Right renal pelvis (tissue), 4 donors: Measurements from ENCODE around the gene QSOX2. TPM values are rescaled to one million over a fixed set of nuclear protein-coding genes. Genes with fewer than 3 reads are reported as not detected.

ENCODE experiments used
- DNase-seq, 4 donors: peaks; one replicate each; pipeline ENCODE4 v3.0.0-alpha.2; 2013; ENCODE audit warnings: low read depth in 4 of 4, low spot score in 3 of 4, missing footprints in 1 of 4
- polyA plus RNA-seq, 4 donors: library from polyadenylated mRNA; unstranded; fragments of 120-200 nt; gene quantifications; one replicate each; pipeline ENCODE4 v1.2.1, GENCODE V29; 2013; ENCODE audit not compliant: insufficient read length in 4 of 4

Gene QSOX2
- polyA plus RNA-seq: 10 to 100 TPM; 16.3 to 17.5 (median 16.6) TPM

DNA sequence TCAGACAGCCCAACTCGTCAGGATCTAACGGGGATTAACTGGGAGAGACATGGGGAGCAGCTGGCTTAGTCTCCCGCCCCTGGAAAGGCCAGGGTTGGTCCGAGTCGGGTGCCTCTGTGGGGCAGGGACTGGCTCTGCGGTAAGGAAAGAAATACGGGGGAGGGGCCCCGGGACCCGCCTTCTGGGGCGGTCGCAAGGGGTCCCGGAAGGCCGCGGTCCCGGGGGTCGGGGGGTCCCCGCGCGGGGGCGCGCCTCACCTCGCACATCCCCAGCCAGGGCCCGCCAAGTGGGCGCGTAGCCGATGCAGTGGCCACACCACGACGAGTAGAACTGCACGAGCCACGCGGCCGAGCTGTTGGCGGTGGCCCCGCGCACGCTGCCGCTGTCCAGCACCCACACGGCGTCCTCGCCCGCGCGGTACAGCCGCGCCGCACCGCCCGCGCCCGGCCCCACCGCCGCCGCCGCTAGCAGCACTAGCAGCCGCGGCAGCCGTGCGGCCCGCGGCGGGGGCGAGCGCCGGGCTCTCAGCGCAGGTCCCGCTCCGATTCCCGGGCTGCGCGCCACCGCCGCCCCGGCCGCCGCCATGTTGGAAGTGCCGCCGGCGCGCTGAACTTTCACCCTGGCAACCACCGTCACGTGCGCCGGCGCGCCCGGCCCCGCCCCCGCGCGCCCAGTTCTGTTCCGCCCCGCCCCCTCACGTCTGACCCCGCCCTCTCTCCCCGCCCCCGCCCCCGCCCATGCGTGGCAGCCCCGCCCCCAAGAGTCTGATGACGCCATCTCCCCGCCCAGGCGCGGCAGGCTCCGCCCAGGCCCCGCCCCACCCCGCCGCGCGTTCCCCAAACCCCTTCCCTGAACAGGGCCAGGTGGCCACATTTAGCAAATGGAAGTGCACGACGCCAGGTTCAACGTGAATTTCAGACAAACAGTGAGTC, at the start of gene QSOX2:
TSS of gene QSOX2 (minus strand) at position 594 of the 932 bp plus-strand sequence. CDS start at position 585, 9 bp downstream.
- DNase-seq: peak in 3 of 4 donors; percentile 48 to 61 (median 57)

GRCh38 chr9:136295055-136295454, 49.4 kb upstream of the QSOX2 start:
- DNase-seq: no peak

GRCh38 chr9:136294437-136294836, 48.8 kb upstream of the QSOX2 start:
- no peak for DNase-seq

DNA sequence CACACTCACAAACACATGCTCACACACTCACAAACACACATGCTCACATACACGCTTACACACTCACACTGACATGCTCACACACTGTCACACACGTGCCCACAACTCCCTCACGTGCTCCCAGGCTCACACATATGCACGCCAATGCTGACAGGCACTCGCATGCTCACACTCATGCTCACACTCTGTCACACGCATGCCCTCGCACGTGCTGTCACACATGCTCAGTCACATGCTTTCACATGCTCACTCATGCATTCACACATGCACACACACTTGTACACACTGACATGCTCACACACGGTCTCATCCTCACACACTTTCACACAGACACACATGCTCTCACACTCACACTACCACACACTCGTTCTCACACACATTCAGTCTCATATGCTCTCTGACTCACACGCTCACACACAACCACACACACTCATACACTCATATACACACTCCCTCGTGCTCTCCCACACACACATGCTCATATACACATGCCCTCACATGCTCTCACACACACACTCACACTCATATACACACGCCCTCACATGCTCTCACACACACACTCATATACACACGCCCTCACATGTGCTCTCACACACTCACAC, 48.0 kb upstream of the QSOX2 start:
- DNase-seq: no peak

DNA sequence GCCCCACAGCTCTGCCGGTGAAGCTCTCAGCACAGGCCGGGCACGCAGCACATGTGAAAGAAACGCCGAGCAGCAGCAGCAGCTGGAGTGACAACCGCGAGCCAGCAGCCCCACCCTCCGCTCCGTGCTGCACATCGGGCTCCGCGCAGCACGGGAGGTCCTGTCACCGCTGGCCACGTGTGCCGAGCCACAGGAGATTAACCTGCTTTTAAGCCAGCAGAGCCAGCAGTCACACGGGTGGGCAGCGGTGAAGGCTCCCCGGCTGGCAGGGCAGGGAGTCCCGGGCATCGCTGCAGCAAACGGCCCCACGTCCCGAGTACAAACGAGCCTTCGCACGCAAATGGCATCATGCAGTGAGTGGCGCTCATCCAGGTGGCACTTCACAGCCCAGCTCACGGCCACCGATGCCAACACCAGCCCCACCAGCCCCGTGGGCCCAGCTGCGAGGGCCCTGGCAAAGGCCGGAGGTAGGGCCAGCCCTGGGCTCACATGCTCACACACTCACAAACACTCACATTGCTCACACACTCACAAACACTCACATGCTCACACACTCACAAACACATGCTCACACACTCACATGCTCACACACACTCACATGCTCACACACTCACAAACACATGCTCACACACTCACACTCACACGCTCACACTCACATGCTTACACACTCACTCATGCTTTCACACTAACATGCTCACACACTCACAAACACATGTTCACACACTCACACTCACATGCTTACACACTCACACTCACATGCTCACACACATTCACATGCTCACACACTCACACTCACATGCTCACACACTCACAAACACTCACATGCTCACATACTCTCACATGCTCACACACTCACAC, 47.2 kb upstream of the QSOX2 start:
- no peak for DNase-seq

GRCh38 chr9:136292026-136292538, 46.5 kb upstream of the QSOX2 start:
- DNase-seq: no peak

DNA sequence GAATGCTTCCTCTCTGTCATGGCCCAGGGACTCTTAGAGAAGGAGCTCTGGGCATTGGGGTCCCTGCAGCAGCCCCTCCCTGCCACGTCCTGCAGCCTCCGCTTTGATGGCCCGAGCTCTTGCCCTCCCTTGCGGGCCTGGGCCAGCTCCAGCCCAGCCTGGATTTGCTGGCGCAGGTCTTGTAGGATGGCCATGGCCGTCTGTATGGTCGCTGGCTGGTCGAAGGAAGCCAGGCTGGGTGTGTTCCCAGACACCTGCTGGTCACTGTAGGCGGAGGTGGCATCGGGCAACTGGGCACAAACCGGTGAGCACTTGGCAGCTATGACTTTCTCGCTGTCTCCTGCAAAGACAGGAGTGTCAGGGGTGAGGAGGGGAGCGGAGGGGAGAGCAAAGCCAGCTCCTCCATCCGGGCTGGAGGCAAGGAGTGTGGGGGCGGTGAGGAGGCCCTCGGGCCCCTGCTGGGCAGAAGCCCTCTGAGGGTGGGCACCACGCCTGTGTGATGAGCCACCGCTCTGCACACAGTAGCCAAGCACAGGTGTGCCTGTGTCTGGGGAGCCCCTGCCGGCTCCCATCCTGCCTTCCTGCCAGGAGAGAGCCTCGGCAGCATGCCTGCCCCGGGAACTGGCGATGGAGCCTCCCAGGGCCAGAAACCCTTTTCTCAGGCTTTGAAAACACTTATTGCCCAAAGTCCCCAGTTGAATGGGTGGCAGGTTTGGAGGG, 45.9 kb upstream of the QSOX2 start:
- no peak for DNase-seq

GRCh38 chr9:136290508-136291000, 44.9 kb upstream of the QSOX2 start:
- DNase-seq: no peak

DNA sequence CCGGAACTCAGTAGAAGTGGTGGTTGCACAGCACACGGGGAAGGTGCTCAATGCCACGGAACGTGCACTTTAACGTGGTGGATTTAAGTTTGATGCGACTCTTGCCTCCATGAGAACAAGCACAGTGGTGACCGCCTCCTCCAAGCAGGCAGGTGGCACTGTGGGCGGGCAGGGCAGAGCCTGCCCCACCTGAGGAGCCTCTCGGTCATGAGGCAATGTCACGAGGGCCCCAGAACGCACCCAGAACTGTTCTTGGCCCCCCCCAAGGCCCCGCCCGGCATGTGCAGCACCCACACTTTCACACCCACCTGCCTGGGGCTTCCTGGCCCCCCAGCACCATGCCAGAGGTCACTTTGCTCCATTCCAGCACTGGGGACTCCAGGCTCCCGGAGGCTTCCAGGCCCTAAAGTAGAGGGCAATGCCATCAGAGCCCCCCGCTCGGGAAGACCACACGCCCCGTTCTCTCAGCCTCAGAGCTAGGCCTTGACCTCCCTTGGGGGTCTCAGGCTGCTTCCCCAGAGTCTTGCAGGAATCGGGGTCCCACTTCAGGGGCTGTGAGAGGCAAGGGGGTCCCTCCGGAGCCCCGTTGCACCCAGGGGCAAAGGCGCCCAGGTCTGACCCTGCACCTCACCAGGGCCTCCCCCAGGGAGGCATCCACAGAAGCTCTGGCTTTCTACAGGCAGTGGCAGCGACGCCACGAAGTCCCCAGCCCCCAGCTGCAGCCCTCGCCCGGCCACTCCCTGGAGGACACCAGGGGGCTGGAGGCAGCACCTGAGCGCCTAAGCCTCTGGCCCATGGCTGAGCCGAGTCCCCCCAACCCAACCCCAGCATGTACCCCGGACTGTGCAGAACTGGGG, 44.3 kb upstream of the QSOX2 start:
- DNase-seq: no peak

DNA sequence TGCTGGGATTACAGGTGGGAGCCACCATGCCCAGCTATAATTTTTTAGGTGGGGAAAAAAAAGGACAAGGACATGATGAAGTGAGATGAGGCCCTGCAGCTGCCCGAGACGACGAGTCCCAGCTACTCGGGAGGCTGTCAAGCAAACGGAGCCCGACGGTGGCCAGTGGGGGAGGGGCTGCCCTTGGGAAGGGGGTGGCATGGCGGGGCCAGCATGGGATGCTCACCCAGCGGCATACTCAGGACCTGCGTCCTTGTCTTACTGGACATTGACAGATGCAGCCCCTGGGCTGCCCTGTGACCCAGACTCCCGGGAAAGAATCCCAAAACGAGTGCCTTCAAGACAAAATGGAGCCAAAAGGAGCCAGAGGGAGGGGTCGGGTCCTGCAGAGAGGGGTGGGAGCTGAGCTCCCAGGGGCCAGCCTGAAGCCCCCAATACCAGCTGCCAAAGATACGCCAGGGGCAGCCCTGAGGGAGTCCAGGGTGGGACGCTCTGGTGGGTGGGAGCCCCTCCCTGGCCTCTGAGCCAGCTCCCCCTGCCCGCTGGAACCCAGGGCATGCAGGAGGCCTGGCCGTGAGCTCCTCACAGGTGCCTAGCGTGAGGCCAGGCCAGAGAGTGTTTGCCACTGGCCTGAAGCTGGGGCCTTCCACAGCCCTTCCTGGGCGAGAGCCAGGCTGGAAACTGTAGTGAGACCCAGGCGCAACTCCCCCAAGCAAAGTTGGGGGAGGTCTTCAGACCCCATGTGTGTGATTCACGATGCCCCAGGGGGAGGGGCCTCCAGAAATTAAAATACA, 42.5 kb upstream of the QSOX2 start:
- no peak for DNase-seq

GRCh38 chr9:136286987-136287379, 41.4 kb upstream of the QSOX2 start:
- no peak for DNase-seq

GRCh38 chr9:136286359-136286986, 40.9 kb upstream of the QSOX2 start:
- no peak for DNase-seq

DNA sequence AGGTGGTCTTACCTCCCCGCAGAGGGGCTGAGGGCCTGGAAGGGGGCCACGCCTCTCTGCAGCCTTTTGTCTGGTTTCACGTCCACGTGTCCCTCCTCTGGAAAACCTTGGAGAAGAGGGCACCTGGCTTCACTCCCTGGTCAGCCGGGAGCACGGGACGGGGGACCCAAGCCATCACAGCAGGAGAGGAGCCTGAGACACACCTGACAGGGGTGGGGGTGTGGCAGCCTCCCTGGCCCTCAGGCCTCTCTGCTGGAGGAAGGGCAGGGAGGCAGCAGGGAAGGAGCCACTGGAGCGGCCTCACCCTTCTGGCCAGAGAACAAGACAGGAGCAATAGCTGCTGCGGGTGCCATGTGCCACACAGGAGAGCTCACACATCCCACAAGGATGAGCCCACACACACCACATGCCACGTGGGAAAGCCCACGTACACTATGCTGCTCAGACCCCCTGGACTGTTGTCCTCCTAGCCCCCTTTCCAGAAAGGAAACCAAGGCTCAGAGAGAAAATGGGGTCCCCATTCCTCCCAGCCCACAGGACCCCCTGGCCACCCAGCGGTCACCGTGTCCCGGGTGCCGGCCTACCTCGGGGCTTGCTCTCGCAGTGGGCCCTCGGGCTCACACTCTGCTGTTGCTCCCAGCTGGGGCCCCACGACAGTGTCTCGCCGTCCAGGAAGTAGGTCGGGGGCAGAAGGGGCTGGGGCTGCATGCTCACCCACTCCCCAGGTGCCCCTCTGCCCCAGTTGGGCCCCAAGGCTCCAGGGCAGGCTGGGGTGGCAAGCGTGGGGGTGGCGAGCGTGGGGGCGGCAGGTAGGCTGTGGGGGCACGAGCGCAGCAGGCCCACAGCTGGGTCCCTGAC, 40.1 kb upstream of the QSOX2 start:
- DNase-seq: no peak

DNA sequence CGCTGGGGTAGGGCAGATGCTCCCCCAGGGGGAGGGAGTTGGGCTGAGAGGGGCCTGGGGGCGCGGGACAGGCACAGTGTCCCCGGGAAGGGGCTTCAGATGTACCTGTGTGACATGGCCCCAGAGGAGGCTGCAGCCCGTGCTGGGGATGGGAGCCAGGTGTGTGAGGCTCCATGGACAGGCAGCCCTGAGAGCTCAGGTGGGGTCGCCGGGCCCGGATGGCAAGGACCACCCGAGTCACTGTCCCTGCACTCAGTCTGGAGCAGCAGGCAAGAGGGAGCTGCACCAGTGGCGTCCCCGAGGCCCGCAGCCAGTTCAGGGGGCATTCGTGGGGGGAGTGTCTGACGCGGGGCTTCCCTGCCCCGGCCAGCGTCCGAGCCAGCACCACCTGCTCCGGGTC, 39.3 kb upstream of the QSOX2 start:
- DNase-seq: no peak

- DNase-seq: no peak
Measured at GRCh38 chr9:136284311-136284710, 38.7 kb upstream of the QSOX2 start.

DNA sequence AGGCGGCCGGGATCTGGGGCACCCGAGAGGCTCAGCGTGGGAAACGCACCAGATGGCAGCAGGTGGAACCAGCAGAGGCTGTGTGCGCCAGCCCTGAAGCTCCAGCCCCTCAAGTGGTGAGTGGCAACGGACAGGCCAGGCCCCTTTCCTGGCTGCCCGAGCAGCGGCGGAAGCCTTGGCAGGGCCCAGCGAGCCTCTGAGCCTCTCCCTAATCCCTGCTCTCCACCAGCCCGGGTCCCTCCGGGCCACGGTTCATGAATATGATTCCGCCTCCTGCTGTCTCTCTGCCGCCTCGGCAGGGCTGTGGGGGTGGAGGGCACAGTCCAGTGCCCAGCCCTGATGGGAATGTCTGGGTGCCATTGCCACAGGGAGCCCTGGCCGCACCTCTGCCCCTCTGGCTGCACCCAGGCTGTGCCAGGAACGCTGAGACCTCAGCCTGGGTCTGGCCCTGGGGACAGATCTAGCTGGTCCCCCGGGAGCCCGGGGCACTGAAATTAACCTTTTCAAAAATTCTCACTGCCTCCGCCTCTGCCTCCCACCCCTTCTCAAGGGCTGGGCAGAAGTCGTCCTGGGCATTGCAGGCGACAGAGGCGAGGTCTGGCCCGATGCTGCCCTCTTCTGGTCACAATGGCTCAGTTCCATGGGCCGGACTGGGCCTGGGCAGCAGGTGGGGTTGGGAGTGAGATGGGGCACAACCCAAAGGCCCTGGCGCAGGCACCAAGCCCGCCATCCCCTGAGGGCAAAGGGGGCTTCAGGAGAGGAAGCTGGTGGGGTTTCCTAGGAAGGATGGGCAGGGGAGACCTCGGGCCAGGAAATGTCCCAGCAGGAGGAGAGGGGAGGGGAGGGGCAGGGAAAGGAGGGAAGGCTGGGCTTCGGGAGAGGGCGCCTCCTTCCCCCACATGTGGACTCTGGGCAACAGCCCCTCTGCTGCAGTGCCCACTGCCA, 38.0 kb upstream of the QSOX2 start:
- DNase-seq: peak in 2 of 4 donors; percentile 38 to 68
